T-helper 2 cell treated with Interferon-gamma antibody and Interleukin-4, amounts not matched to agents 100 ng/mL and 5 ng/mL, for 36 hours (primary cell): Measurements from ENCODE around the gene AP3D1. TPM values are rescaled to one million over a fixed set of nuclear protein-coding genes. Genes with fewer than 3 reads are reported as not detected.

Experiments
- intact Hi-C: fragments of 100-400 bp; cut with micrococcal nuclease; formaldehyde crosslinking; loops from one replicate; pipeline ENCODE4 v1.15.1; 2023
- total RNA-seq: library from RNA; stranded (reverse); gene quantifications from 2 replicates; pipeline ENCODE4 v1.2.3, GENCODE V29; 2022

AP3D1 gene
- total RNA-seq, 1 donor from 2014 or later = 113 TPM

DNA sequence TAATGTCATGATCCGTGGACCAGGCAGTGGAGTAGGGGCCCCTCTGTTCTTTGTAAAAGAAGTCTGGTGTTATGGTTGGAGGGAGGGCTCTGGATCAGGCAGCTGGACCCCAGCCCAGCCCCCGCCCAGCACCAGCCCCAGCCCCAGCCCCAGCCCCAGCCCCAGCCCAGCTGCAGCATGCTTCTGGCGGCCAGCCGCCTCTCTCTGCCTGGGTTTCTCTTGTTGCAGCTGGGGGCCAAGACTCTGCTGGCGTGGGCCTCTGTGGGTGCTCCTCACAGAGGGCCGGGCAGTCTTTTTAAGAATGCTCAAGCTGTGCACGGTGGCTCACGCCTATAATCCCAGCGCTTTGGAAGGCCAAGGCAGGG, 30.2 kb upstream of the AP3D1 start:
- intact Hi-C loops = no loop called here

DNA sequence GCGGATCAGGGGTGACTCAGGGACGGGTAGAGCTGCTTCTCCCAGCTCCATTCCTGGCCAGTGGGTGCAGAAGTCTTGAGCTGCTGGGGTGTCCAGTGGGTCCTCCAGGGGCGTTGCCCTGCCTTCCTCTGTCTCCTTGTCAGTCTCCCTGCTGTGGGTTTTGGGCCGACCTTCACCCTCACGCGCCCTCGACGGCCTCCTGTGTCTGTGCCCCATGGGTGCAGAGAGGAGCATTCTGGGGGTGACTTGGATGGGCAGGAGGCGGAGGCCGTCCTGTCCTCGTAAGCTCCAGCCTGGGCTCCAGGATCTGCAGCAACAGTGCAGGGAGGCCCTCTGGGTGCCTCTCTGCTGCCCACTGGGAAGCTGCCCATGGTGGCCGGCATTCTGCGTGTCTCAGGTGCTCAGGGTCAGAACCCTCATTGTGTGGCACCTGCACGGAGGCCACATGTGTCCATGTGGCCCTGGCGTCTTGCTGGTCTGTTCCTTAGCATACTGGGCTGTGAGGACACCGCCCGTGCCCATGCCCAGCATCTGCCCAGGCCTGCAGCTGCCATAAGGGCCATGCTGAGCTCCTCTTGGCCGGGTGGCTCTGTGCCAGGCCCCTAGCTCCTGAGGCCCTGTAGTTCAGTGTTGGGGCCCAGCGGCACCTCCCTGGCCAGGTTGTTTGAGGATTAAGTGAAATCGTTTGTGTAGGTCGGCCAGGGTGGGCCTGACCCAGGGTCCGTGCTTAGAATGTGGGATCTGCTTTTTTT, 29.7 kb upstream of the AP3D1 start:
- intact Hi-C loops = no loop called here

DNA sequence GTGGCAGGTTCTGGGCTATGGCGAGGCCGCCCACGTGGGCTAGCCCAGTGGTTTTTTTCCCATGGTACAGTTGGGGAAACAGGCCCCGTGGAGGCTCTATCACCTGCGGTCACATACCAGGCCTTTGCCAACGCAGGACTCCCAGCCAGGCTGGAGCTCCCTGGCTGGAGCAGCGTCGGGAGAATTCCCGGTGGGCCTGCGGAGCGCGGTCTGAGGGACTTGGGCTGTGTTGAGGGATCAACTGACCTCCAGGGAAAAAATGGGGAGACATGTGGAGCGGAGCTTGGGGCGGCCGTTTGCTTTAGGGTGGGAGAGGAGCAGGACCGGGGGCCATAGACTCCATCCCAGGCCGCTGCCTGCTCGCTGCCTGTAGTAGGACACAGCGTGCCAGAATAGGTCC, 28.7 kb upstream of the AP3D1 start:
- intact Hi-C loops = no loop called here

DNA sequence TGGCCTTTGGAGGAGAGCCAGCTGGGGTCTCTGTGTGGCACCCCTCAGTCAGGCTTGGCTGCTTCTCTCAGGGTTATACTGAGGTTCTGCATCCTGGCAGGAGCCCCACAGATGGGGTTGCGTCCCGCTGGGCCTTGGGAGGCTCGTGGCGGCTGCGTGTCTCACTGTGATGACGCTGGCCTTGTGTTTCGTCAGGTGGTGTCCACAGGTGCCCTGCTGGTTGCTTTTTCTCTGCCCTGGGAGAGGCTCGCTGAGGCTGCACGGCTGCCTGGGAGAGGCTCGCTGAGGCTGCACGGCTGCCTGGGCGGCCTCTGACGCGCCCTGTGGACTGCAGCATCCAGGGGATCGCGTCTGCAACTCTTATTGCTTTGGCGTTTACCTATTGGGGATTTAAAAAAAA, 27.7 kb upstream of the AP3D1 start:
- intact Hi-C loops = no loop called here

DNA sequence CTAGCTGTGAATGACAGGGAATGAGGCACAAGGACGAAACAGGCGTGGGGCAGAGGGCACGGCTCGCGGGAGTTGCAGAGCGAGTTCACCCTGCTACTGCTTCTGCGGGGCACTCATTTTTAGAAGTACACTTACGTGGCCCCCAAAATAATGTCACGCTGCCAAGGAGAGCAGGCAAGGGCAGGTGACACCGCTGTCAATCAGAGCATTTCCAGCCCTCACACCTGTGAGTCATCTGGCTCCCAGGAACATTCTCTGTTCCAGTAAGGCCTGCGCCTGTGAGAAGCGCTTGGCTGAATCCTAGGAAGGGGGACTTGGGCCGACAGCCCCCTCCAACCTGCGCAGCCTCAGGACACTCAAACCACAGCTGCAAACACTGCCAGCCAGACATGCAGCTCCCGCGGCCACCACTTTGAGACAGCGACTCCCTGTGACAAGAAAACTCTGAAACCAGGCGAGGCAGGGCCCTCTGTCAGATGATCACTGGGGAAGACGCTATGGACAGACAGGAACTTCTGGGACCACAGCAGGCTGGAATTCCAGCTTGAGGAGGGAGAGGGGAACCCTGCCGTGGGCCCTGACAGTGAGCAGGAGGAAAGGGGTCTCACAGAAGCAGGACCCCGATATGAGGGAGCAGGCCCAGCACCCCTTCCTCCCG, 25.1 kb upstream of the AP3D1 start:
- intact Hi-C loops = no loop called here

DNA sequence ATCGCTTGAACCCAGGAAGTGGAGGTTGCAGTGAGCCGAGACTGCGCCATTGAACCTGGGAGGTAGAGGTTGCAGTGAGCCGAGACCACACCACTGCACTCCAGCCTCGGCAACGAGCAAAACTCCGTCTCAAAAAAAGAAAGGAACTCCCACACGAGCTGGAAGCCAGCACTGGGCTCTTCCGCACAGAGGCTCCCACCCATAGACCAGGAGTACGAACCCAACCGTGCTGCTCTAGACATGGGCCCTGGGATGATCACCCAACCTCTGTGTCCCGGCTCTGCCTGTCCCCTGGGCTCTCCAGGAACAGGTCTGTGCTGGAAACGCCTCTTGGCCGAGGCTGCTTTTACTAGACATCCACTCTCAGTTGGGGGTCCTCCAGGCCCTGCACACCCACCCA, 24.4 kb upstream of the AP3D1 start:
- intact Hi-C loops = no loop called here

DNA sequence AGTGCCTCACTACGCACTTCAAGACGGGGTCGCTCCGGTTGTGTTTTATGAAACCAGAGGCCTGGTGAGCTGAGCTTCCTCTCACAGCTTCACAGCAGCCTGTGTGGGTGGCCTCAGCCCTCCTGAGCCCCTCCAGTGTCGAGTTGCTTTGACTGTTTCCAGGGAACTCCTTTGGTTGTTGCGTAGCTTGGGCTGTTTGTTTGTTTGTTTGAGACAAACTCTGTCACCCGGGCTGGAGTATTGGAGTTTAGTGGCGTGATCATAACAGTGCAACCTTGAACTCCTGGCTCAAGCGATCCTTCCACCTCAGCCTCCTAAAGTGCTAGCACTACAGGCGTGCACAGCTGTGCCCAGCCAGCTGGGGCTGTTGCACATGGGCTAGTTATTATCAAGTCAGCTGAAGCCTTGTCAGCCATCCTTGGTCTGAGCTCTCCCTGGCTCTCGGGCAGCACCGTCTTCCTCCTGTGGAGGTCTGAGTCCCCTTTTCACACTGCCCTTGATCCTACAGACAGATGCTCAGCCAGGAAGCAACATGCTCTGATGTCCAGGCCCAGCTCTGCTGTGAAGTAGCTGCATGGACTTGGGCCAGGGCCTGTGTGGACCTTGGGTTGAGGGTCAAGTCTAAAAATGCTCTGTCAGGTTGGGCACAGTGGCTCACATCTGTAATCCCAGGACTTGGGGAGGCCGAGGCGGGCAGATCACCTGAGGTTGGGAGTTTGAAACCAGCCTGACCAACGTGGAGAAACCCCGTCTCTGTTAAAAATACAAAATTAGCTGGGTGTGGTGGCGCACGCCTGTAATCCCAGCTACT, 22.6 kb upstream of the AP3D1 start:
- intact Hi-C loops = no loop called here

DNA sequence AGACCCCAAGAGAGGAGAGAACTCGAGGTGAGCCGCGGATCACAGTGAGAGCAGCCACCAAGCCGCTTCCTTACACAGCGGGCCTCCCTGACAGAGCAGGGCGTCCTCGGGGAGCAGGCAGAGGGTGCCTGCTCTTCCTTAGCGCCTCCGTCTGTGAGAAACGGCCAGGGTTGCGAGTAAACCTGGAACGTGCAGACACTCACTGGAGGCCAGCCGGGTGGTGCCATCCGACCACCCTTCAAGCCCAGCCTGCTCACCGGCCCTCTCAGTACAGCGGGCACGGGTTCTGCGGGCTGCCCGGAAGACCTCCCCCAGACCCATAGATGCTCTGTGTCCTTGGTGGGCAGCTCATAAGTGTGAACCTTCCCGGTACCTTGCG, 22.0 kb upstream of the AP3D1 start:
- intact Hi-C loops = no loop called here

DNA sequence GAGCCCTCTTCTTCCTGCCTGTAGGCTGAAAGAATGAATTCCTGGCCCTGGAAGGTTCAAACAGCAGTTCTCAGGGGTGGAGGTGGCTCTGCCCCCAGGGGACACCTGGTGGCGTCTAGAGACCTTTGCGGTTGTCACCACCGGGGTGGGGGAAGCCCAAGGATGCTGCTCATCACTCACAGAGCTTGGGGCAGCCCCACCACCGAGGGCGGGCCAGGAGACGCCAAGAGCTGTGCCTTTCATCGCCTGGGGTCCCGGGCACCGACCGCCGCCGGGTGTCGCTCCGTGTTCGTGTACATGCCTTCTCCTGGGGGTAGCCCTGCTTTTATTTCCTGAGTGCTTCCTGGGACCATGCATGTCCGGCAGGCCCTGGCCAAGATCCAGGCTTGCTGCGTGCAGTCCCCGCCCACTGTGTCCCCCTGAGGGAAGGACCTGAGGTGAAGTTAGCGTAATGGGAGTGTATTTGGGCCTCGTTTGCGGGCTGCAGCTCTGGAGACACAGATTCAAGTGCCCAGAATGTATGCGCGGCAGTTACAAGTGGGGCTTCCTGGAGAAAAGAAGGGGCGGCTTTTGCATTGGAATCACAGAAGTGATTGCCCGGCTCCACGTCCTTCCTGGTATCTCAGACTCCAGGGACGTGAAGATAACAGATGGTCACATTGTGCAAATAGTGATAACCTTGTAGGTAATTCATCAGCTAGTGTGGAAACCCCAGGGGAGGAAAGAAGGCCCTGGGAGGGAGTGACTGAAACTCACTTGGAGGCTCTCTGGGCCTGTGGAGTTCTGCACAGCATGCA, 20.2 kb upstream of the AP3D1 start:
- intact Hi-C loops = no loop called here

DNA sequence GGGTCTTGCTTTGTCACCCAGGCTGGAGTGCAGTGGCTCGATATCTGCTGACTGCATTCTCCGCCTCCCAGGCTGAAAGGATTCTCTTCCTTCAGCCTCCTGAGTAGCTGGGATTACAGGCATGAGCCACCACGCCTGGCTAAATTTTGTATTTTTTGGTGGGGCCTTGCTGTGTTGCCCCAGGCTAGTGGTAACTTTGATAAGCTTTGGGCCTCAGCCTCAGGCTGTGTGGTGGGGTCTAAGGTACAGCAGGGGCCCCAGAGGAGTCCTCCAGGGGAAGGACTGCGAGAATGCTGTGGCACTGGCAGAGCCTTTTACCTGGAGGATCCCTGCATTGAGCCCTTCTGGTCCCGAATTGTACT, 19.6 kb upstream of the AP3D1 start:
- intact Hi-C loops = no loop called here

DNA sequence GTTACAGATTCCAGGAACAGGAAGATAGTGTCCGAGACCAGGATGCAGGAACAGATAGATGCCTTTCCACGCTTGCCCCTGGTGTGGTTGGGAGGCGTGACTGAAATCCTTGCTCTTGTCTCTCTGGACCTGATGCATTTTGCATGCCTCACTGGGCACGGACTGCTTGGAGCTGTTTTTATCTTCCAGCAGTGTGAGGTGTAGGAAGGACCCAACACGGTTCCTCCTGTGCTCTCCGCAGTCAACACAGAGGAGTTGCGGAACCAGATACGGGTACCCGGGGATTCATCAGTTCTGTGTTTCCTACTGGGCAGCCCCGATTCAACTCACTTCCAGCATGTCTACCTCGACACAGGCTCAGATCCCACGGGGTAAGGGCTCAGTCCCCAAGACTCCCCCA, 18.9 kb upstream of the AP3D1 start:
- intact Hi-C loops = no loop called here

DNA sequence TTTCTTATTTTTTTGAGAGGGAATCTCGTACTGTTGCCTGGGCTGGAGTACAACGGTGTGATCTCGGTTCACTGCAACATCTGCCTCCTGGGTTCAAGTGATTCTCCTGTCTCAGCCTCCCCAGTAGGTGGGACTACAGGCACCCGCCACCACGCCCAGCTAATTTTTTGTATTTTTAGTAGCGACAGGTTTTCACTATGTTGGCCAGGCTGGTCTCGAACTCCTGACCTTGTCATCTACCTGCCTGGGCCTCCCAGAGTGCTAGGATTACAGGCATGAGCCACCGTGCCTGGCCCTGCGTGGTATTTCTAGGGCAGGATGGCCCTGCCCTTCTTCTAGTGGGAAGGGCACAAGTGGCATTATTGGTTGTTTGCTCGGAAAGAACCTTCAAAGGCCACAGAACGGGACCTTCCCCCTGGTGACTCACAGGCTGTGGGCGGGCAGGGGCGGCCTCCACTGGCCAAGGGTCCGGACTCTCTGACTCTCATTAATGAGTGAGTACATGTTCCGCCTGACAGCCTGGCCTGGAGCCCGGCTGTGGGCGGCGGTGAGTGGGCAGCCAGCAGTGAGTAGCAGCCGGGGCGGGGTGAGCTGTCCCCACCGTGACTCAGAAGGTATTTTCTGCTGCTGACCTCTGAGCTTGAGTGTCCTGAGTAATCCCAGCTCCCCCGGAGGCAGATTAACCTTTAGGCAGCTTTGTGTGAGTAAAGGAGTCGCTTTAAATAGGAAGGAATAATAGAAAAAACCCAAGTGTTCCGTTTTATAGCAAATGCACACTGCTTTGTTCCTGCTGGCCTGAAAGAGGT, 17.5 kb upstream of the AP3D1 start:
- intact Hi-C loops = no loop called here

DNA sequence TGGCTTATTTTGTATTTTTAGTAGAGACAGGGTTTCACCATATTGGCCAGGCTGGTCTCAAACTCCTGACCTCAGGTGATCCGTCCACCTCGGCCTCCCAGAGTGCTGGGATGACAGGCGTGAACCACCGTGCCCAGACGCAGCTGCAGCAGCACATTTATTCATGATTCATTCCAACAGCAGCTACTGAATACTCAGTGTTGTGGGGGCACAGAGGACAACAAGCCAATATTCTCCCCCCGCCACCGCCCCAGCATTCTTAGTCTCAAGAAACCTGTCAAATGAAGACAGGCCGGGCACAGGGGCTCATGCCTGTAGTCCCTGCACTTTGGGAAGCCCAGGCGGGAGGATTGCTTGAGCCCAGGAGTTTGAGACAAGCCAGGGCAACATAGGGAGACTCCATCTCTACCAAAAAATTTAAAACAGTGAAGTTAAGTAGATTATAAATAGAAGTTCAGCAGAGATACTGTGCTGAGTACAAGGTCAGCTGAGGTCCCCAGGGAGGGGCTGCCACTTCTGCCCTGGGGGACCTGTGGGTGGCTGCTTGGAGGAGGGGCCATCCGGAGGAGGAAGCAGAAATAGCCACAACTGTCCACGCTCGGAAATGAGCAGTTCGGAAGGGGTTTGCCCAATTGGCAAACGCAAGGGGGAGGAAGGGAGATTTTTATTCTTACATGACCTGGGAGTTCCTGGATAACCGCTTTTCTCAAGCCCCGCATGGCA, 16.7 kb upstream of the AP3D1 start:
- intact Hi-C loops = no loop called here

DNA sequence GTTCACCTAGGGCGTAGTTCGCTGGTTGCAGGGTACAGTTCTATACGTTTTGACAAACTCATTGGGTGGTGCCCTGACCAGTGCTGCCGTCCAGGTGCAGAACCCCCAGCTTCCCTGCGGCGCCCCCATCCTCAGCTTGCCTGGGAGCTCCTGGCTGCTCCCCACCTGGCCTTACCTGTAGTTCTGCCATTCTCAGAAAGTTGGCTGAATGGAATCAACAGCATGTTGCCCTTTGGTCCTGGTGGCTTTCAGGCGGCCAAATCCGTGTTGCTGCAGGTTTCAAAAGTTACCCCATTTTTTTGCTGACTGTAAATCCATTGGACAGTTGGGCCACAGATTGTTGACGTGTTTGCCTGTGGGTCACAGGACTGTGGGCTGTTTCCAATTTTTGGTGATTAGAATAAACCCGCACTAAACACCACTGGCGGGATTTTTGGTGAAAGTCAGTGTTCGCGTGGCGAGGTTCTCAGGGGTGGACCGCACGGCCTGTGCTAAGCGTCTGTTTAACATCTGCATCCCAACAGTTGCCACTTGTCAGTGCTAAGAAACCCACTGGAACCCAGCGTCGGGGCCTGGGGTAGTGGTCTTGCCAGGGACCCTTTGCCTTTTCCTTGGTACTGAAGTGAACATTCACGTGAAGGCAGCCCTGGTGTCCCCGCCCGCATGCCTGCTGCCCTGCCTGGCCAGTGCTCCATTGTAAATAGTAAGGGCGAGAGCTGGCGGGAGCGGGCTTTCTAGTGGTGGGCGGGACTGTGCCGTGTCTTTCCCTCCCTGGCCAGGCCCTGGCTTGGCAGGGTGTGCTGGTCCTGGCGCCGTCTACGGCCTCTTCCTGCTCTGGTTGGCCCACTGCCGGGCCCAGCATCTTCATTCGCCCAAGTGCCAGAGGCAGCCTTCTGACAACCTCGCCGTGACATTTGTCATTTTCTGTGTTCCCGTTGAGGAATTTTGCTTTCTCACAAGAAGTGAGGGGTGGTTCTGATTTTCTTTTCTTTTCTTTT, 15.7 kb upstream of the AP3D1 start:
- intact Hi-C loops = no loop called here

DNA sequence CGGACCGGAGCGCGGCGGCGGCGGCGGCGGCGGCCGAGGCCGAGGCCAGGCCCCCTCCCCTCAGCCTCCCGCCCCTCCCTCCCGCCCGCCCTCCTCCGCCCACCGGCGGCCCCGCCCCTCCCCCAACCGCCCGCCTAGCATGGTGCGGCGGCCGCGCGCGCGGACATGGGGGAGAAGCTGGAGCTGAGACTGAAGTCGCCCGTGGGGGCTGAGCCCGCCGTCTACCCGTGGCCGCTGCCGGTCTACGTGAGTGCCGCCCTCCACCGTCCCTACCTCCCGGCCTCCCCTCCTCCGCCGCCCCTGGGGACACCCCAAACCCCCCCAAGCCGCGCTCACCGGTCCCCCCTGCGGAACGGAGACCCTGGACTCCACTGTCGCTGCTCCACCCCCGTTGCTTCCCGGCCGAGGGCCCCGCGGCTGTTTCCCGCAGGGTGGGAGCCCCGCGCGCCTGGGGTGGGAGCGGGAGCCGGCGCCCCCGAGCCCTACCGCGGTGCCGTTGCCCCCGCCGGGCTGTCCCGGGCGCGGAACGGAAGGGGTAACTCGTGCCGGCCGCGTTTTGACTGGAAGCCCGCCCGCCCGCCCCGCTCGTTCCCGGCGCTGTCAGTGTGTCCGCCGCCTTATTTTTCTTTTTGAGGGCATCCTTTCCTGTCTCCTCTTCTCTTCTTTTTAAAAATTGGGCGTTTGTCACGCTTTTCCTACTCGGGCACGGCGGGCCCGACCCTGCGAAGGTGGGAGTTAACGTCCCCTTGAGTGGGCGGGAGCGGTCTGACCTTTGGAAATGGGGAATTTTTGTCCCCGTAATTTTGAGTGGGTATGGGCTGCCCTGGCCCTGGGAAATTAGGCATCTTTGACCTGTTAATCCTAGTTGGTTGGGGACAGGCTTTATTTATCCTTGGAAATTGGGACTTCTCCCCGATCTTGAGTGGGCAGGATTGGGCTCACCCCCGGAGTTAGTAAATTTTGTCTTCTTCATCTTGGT, 12.9 kb upstream of the AP3D1 start:
- intact Hi-C loops = loop anchor here (2.0 kb wide), 1 partner anchor 14 kb away; the partner anchor contains the start of gene AP3D1

DNA sequence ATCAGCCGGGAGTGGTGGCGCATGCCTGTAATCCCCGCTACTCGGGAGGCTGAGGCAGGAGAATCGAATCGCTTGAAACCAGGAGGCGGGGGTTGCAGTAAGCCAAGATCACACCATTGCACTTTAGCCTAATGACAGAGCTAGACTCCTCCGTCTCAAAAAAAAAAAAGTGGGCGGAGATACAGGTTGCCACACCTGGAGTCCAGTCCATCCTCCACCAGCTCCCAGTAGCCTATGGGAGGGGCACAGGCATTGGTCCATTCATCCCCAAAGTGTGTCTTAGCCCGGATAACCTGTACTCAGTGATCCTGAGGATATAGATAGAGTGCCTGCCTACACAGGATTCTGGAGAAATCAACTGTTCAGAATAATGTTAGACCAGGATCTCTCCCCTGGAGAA, 9.0 kb upstream of the AP3D1 start:
- intact Hi-C loops = no loop called here

DNA sequence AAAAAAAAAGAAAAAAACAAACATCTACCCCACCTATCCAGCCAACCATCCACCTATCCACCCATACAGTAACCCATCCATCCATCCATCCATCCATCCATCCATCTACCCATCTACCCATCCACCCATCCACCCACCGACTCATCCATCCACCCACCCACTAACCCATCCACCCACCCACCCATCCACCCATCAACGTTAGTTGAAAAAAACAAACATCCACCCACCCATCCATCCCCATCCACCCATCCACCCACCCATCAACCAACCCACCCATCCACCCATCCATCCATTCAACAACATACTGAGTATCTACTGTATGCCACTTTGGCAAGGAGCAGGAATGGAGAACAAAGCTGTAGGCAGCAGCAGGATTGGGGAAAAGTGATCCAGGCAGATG, 6.1 kb upstream of the AP3D1 start:
- intact Hi-C loops = loop anchor here (2.0 to 10.0 kb wide), 4 partner anchors 233 to 1347 kb away; partner anchors contain the start of genes ADAT3, DOHH, FZR1 and SCAMP4
